Activated CD8-positive, alpha-beta T cell treated with anti-CD3 and anti-CD28 coated beads, Interleukin-2, amount 10 ng/mL, durations not matched to agents 7 days and 5 days (primary cell): ENCODE results near the gene RMI2. TPM values are rescaled to one million over a fixed set of nuclear protein-coding genes. Genes with fewer than 3 reads are reported as not detected.
"Not testable (repeated sequence)": the region's sequence is repeated elsewhere in the genome, so short reads cannot be mapped to it uniquely, and the experiment has no call there.

Experiments
- ATAC-seq: fragments of 150-1000 bp; cut with Tn5 transposase; one replicate; pipeline ENCODE4 v1.10.0; 2021; ENCODE audit warnings: moderate library complexity
- CTCF ChIA-PET: fragments of 350-600 bp; sonication (Branson Sonifier 250); formaldehyde crosslinking; loops from one replicate; lab custom pipeline; 2021; ENCODE audit warnings: antibody characterized with exemption; lab: Charles Lee
- POLR2A ChIA-PET: fragments of 350-600 bp; sonication (Branson Sonifier 250); formaldehyde crosslinking; loops from one replicate; lab custom pipeline; 2021; ENCODE audit warnings: antibody characterized with exemption; lab: Charles Lee
- DNase-seq: peaks from one replicate; pipeline ENCODE4 v3.0.0-alpha.2; 2020
- H3K27ac Mint-ChIP-seq: one replicate; pipeline ENCODE4 v1.8.0; 2021; ENCODE audit warnings: mild to moderate bottlenecking, mixed read lengths
- H3K27me3 Mint-ChIP-seq: one replicate; pipeline ENCODE4 v1.8.0; 2021; ENCODE audit warnings: low read depth, mixed read lengths
- H3K36me3 Mint-ChIP-seq: one replicate; pipeline ENCODE4 v1.8.0; 2021; ENCODE audit warnings: low read depth, mixed read lengths
- H3K4me1 Mint-ChIP-seq: one replicate; pipeline ENCODE4 v1.8.0; 2021; ENCODE audit warnings: low read depth, mixed read lengths
- H3K4me3 Mint-ChIP-seq: one replicate; pipeline ENCODE4 v1.8.0; 2021; ENCODE audit warnings: mild to moderate bottlenecking, mixed read lengths
- H3K9me3 Mint-ChIP-seq: one replicate; pipeline ENCODE4 v1.8.0; 2022; ENCODE audit warnings: mixed read lengths; ENCODE audit not compliant: insufficient read depth
- total RNA-seq, 2 experiments: library from RNA; stranded (reverse); gene quantifications; one replicate each; pipeline ENCODE4 v1.2.3, GENCODE V29; 2021

RMI2 gene
- total RNA-seq, 2 experiments from 2014 or later = 65.6 to 67.0 TPM

- ATAC-seq = no peak
- Mint-ChIP-seq H3K36me3 (peaks cover 16% of the 10 kb centered on the region), H3K9me3 (no peaks in the 10 kb centered on the region), H3K4me3 (no peak overlapping the region), H3K27me3 (peaks cover 4% of the 10 kb centered on the region), H3K4me1 (peaks cover 8% of the 10 kb centered on the region), H3K27ac (no peak overlapping the region)
- CTCF ChIA-PET = no interaction called here
- POLR2A ChIA-PET = no interaction called here
- no peak for DNase-seq
Measured at GRCh38 chr16:11377154-11377553, 31.9 kb downstream of the RMI2 start.

- not testable (repeated sequence) for ATAC-seq, H3K27me3 Mint-ChIP-seq, H3K4me1 Mint-ChIP-seq, H3K4me3 Mint-ChIP-seq, H3K27ac Mint-ChIP-seq, DNase-seq, H3K9me3 Mint-ChIP-seq
- POLR2A ChIA-PET = interaction anchor here (1.3 to 1.6 kb wide), 2 partner anchors 20 to 123 kb away, joined by 3 to 7 read pairs; partner anchors contain the start of gene SOCS1
- peaks cover 19% of the 10 kb centered on the region for H3K36me3 Mint-ChIP-seq
- CTCF ChIA-PET = interaction anchor here (1.2 to 1.7 kb wide), 4 partner anchors 8 to 415 kb away, joined by 3 to 6 read pairs (median 4); no protein-coding TSS in a partner anchor
Measured at GRCh38 chr16:11378951-11379350, 33.7 kb downstream of the RMI2 start.

- Mint-ChIP-seq H3K9me3 (no peaks in the 10 kb centered on the region), H3K4me1 (peaks cover 8% of the 10 kb centered on the region), H3K27me3 (peaks cover 4% of the 10 kb centered on the region), H3K27ac (no peak overlapping the region), H3K4me3 (no peak overlapping the region), H3K36me3 (peaks cover 19% of the 10 kb centered on the region)
- POLR2A ChIA-PET = interaction anchor here (1.3 to 1.6 kb wide), 2 partner anchors 21 to 123 kb away, joined by 3 to 7 read pairs; partner anchors contain the start of gene SOCS1
- ATAC-seq = peak; percentile 33
- no peak for DNase-seq
- CTCF ChIA-PET = interaction anchor here (1.2 to 1.7 kb wide), 5 partner anchors 8 to 416 kb away, joined by 3 to 6 read pairs (median 4); no protein-coding TSS in a partner anchor
Measured at GRCh38 chr16:11379420-11379819, 34.2 kb downstream of the RMI2 start.

- DNase-seq = no peak
- Mint-ChIP-seq H3K4me3 (no peak overlapping the region), H3K36me3 (peaks cover 19% of the 10 kb centered on the region), H3K9me3 (no peaks in the 10 kb centered on the region), H3K27ac (no peak overlapping the region), H3K4me1 (peaks cover 8% of the 10 kb centered on the region), H3K27me3 (peaks cover 4% of the 10 kb centered on the region)
- CTCF ChIA-PET = interaction anchor here (1.8 kb wide), 1 partner anchor 9 kb away, joined by 6 read pairs; no protein-coding TSS in a partner anchor
- POLR2A ChIA-PET = no interaction called here
- ATAC-seq = no peak
Measured at GRCh38 chr16:11380836-11381235, 35.6 kb downstream of the RMI2 start.

- Mint-ChIP-seq H3K9me3 (no peaks in the 10 kb centered on the region), H3K27me3 (no peaks in the 10 kb centered on the region), H3K36me3 (peaks cover 17% of the 10 kb centered on the region), H3K4me1 (peaks cover 18% of the 10 kb centered on the region), H3K27ac (peak overlapping the region; percentile 52), H3K4me3 (no peak overlapping the region)
- CTCF ChIA-PET = interaction anchor here (0.7 to 1.8 kb wide), 6 partner anchors 12 to 429 kb away, joined by 3 to 11 read pairs (median 3); no protein-coding TSS in a partner anchor
- ATAC-seq (no peak), DNase-seq (no peak)
- POLR2A ChIA-PET = no interaction called here
Measured at GRCh38 chr16:11383481-11384183, 38.4 kb downstream of the RMI2 start.

GRCh38 chr16:11384184-11384955, 39.1 kb downstream of the RMI2 start:
- ATAC-seq = no peak
- H3K4me1 Mint-ChIP-seq = peaks cover 23% of the 10 kb centered on the region
- no peaks in the 10 kb centered on the region for H3K9me3 Mint-ChIP-seq
- ChIA-PET POLR2A (no interaction called here), CTCF (interaction anchor here (1.8 to 3.8 kb wide), 2 partner anchors 12 kb away, joined by 11 to 18 read pairs; no protein-coding TSS in a partner anchor)
- H3K27ac Mint-ChIP-seq = no peak overlapping the region
- no peaks in the 10 kb centered on the region for H3K27me3 Mint-ChIP-seq
- peaks cover 13% of the 10 kb centered on the region for H3K36me3 Mint-ChIP-seq
- no peak for DNase-seq
- no peak overlapping the region for H3K4me3 Mint-ChIP-seq

GRCh38 chr16:11384956-11385586, 39.8 kb downstream of the RMI2 start:
- no peaks in the 10 kb centered on the region for H3K27me3 Mint-ChIP-seq
- ChIA-PET CTCF (interaction anchor here (3.8 kb wide), 1 partner anchor 13 kb away, joined by 18 read pairs; no protein-coding TSS in a partner anchor), POLR2A (no interaction called here)
- H3K9me3 Mint-ChIP-seq = no peaks in the 10 kb centered on the region
- ATAC-seq (no peak), DNase-seq (no peak)
- H3K4me3 Mint-ChIP-seq = no peak overlapping the region
- peaks cover 13% of the 10 kb centered on the region for H3K36me3 Mint-ChIP-seq
- peaks cover 21% of the 10 kb centered on the region for H3K4me1 Mint-ChIP-seq
- H3K27ac Mint-ChIP-seq = no peak overlapping the region

GRCh38 chr16:11386054-11386680, 40.9 kb downstream of the RMI2 start:
- ChIA-PET CTCF (interaction anchor here (2.2 to 3.8 kb wide), 2 partner anchors 10 to 14 kb away, joined by 12 to 18 read pairs; no protein-coding TSS in a partner anchor), POLR2A (interaction anchor here (0.5 kb wide), 1 partner anchor 708 kb away, joined by 3 read pairs; no protein-coding TSS in a partner anchor)
- Mint-ChIP-seq H3K36me3 (peaks cover 9% of the 10 kb centered on the region), H3K27ac (no peak overlapping the region), H3K4me3 (no peak overlapping the region), H3K9me3 (no peaks in the 10 kb centered on the region), H3K27me3 (no peaks in the 10 kb centered on the region), H3K4me1 (peaks cover 21% of the 10 kb centered on the region)
- DNase-seq (no peak), ATAC-seq (no peak)

- ATAC-seq = no peak
Measured at GRCh38 chr16:11386791-11387546, 41.7 kb downstream of the RMI2 start.

GRCh38 chr16:11389083-11389482, 43.8 kb downstream of the RMI2 start:
- H3K9me3 Mint-ChIP-seq = no peaks in the 10 kb centered on the region
- ATAC-seq = no peak
- POLR2A ChIA-PET = no interaction called here
- H3K27me3 Mint-ChIP-seq = no peaks in the 10 kb centered on the region
- CTCF ChIA-PET = interaction anchor here (1.0 to 1.5 kb wide), 3 partner anchors 11 to 426 kb away, joined by 3 to 5 read pairs (median 3); no protein-coding TSS in a partner anchor
- no peaks in the 10 kb centered on the region for H3K36me3 Mint-ChIP-seq
- DNase-seq = no peak
- H3K27ac Mint-ChIP-seq = peak overlapping the region; percentile 21
- H3K4me3 Mint-ChIP-seq = no peak overlapping the region
- H3K4me1 Mint-ChIP-seq = peaks cover 21% of the 10 kb centered on the region

More at GRCh38 chr16:11386791-11387546, 41.7 kb downstream of the RMI2 start:
- no peak overlapping the region for H3K4me3 Mint-ChIP-seq
- H3K9me3 Mint-ChIP-seq = no peaks in the 10 kb centered on the region
- H3K27ac Mint-ChIP-seq = no peak overlapping the region
- H3K36me3 Mint-ChIP-seq = peaks cover 4% of the 10 kb centered on the region
- no peaks in the 10 kb centered on the region for H3K27me3 Mint-ChIP-seq
- CTCF ChIA-PET = interaction anchor here (0.8 to 3.8 kb wide), 4 partner anchors 9 to 103 kb away, joined by 3 to 18 read pairs (median 8); no protein-coding TSS in a partner anchor
- POLR2A ChIA-PET = no interaction called here
- DNase-seq = no peak
- H3K4me1 Mint-ChIP-seq = peaks cover 21% of the 10 kb centered on the region
